Parathyroid adenoma (tissue), 2 donors: ENCODE measurements around the gene DPF3.

Experiments
- H2AFZ ChIP-seq: fragments of 300-600 bp; sonication (generic); one replicate; pipeline ENCODE4 v1.7.0; 2017; ENCODE audit warnings: antibody characterized with exemption, mild to moderate bottlenecking
- H3K27ac ChIP-seq: fragments of 300-600 bp; sonication (generic); one replicate; pipeline ENCODE4 v1.7.0; 2017
- H3K27me3 ChIP-seq: fragments of 300-600 bp; sonication (generic); one replicate; pipeline ENCODE4 v1.7.0; 2017; ENCODE audit warnings: low read length; ENCODE audit not compliant: control insufficient read depth, insufficient read depth
- H3K36me3 ChIP-seq: fragments of 300-600 bp; sonication (generic); one replicate; pipeline ENCODE4 v1.7.0; 2017; ENCODE audit warnings: low read length; ENCODE audit not compliant: control insufficient read depth, insufficient read depth
- H3K4me1 ChIP-seq: fragments of 300-600 bp; sonication (generic); one replicate; pipeline ENCODE4 v1.7.0; 2017; ENCODE audit warnings: control low read depth
- H3K4me2 ChIP-seq: fragments of 300-600 bp; sonication (generic); one replicate; pipeline ENCODE4 v1.7.0; 2017; ENCODE audit warnings: low read length
- H3K4me3 ChIP-seq: fragments of 300-600 bp; sonication (generic); one replicate; pipeline ENCODE4 v1.7.0; 2017; ENCODE audit warnings: low read depth, low read length
- H3K79me2 ChIP-seq: fragments of 300-600 bp; sonication (generic); one replicate; pipeline ENCODE4 v1.7.0; 2017; ENCODE audit warnings: control low read depth
- H3K9ac ChIP-seq: fragments of 300-600 bp; sonication (generic); one replicate; pipeline ENCODE4 v1.7.0; 2017; ENCODE audit warnings: mild to moderate bottlenecking
- H3K9me3 ChIP-seq: fragments of 300-600 bp; sonication (generic); one replicate; pipeline ENCODE4 v1.7.0; 2017; ENCODE audit warnings: low read length; ENCODE audit not compliant: control insufficient read depth
- TF ChIP-seq, protein P1 (sequence below): fragments of 300-600 bp; sonication (generic); IDR thresholded peaks from one replicate; pipeline ENCODE4 v1.7.0; 2017; ENCODE audit warnings: antibody characterized with exemption, mild to moderate bottlenecking
- donor health status: primary hyperparathyroidism.

DPF3 gene

DNA sequence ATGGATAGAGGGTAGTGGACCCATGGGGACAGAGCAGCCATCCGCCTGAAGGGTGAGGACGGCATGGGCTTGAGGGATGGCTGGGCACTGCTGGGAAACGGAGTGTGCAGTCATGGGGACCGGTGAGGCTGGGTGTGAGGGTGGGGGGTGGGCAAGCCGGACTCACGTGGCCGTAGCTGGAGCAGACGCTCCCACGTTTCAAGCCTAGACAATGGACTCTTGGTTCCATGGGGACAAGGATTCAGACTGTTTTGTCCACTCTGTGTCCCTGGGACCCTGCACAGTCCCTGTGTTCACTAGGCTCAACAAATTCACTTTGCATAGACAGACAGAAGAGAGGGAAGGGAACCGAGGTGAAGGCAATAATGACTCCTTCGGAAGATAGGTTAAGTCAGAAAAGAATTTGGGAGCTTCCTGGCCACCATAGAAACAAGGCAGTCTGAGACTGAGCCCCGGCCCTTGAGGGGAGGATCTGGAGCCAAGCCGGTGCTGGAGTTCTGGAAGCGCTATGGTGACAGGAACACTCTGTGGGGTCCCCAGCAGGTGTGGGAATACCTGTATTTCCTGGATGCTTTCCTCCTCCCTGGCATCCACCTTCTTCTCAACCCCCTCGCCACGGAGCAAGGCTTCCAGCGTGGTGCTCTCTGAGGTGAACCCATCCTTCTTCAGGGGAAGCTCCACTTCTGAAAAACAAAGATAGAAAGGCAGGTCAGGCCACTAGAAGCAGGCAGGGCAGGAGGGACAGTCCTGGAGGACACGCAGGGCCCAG, 162.5 kb downstream of the DPF3 start:
- H3K27ac ChIP-seq: no peak overlapping the region
- H3K9ac ChIP-seq: no peak overlapping the region
- H3K4me2 ChIP-seq: no peak overlapping the region
- no peak overlapping the region for H3K4me3 ChIP-seq
- H2AFZ ChIP-seq: no peak overlapping the region
- no peaks in the 10 kb centered on the region for H3K27me3 ChIP-seq
- H3K79me2 ChIP-seq: no peaks in the 10 kb centered on the region
- TF ChIP-seq, protein P1, sequence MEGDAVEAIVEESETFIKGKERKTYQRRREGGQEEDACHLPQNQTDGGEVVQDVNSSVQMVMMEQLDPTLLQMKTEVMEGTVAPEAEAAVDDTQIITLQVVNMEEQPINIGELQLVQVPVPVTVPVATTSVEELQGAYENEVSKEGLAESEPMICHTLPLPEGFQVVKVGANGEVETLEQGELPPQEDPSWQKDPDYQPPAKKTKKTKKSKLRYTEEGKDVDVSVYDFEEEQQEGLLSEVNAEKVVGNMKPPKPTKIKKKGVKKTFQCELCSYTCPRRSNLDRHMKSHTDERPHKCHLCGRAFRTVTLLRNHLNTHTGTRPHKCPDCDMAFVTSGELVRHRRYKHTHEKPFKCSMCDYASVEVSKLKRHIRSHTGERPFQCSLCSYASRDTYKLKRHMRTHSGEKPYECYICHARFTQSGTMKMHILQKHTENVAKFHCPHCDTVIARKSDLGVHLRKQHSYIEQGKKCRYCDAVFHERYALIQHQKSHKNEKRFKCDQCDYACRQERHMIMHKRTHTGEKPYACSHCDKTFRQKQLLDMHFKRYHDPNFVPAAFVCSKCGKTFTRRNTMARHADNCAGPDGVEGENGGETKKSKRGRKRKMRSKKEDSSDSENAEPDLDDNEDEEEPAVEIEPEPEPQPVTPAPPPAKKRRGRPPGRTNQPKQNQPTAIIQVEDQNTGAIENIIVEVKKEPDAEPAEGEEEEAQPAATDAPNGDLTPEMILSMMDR: no peak
- H3K36me3 ChIP-seq: no peaks in the 10 kb centered on the region
- no peaks in the 10 kb centered on the region for H3K9me3 ChIP-seq
- H3K4me1 ChIP-seq: no peaks in the 10 kb centered on the region

DNA sequence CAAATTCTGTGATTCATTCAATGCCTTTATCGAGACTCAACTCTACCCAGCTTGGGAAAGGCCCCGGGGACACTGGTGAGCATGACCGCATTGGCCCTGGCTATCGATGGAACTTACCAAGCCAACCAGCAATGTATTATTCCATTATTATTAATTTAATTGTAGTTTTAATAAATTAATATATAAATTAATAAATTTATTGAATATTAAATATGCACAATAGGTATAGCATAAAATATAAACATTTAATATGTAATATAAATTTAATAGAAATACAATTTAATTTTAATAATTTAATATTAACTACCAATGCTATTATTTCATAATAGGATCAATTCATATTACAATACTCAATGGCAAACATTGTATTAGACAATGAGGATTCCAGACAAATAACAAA, 163.4 kb downstream of the DPF3 start:
- H2AFZ ChIP-seq: no peak overlapping the region
- TF ChIP-seq, protein P1: no peak
- H3K27me3 ChIP-seq: no peaks in the 10 kb centered on the region
- H3K27ac ChIP-seq: no peak overlapping the region
- no peaks in the 10 kb centered on the region for H3K4me1 ChIP-seq
- H3K79me2 ChIP-seq: no peaks in the 10 kb centered on the region
- H3K36me3 ChIP-seq: no peaks in the 10 kb centered on the region
- H3K4me3 ChIP-seq: no peak overlapping the region
- no peaks in the 10 kb centered on the region for H3K9me3 ChIP-seq
- H3K9ac ChIP-seq: no peak overlapping the region
- H3K4me2 ChIP-seq: no peak overlapping the region

DNA sequence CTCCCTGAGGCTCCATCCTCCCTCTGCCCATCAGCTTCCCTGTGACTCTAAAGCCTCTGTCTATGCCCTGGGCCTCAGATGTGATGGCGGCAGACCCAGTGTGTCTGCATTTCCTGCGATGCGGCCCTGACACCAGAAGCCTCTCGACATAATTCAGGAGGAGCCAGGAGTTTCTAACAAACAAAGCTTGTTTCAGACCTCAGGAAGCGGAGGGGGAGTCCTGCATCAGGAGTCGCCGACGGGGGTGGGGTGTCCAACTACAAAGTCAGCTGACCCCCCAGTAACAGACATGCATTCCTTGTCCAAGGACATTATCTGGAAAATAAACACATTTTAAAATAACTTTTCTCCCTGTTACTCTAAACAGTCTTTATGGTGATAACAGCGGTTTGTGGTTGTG, 167.5 kb downstream of the DPF3 start:
- H3K36me3 ChIP-seq: no peaks in the 10 kb centered on the region
- no peak overlapping the region for H3K4me2 ChIP-seq
- TF ChIP-seq, protein P1: no peak
- no peaks in the 10 kb centered on the region for H3K27me3 ChIP-seq
- no peak overlapping the region for H3K4me3 ChIP-seq
- no peak overlapping the region for H3K9ac ChIP-seq
- H3K79me2 ChIP-seq: no peaks in the 10 kb centered on the region
- no peak overlapping the region for H3K27ac ChIP-seq
- H3K9me3 ChIP-seq: no peaks in the 10 kb centered on the region
- H2AFZ ChIP-seq: no peak overlapping the region
- H3K4me1 ChIP-seq: no peaks in the 10 kb centered on the region

DNA sequence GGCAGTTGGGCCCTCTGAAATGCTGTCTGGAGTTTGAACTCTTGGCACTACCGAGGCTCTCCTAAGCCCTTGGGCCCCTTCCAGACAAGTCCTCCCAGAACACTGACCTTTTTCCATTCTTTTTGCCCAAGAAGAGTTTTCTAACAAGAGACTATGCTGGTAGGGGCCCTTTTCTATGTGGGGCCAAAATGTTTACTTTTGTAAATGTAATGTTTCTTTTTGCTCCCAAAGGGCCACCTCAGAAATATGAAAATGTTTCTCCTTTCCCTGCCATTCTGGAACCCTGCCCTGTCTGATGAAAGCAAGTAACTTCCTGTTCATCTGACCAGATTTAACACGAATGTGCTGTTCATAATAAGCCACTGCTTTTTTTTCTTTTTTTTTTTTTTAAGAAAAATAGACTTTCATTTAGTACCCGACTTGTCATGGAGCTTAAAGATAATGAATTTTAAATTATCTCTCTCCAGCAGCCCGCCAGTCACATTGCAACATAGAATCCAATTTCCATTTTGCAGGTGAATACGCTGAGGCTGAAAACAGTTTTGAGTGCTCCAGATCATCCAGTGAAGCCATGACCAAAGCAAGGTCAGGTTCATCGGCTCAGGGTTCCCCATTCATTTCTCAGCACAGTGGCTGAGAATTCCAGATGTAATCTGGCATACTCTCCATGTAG, 169.9 kb downstream of the DPF3 start:
- H3K4me1 ChIP-seq: no peaks in the 10 kb centered on the region
- TF ChIP-seq, protein P1: no peak
- no peak overlapping the region for H2AFZ ChIP-seq
- no peak overlapping the region for H3K9ac ChIP-seq
- no peaks in the 10 kb centered on the region for H3K27me3 ChIP-seq
- H3K4me2 ChIP-seq: no peak overlapping the region
- H3K27ac ChIP-seq: no peak overlapping the region
- no peak overlapping the region for H3K4me3 ChIP-seq
- H3K9me3 ChIP-seq: no peaks in the 10 kb centered on the region
- no peaks in the 10 kb centered on the region for H3K36me3 ChIP-seq
- no peaks in the 10 kb centered on the region for H3K79me2 ChIP-seq
